Stomach (tissue), 4 donors: ENCODE results near the gene SUN5.

ENCODE experiments used
- POLR2A ChIP-seq, 4 donors: fragments of 450-650 bp; IDR thresholded peaks; one replicate each; pipeline ENCODE4 v1.6.1; 2016; ENCODE audit warnings: antibody characterized with exemption in 4 of 4, control low read depth in 2 of 4, mild to moderate bottlenecking in 1 of 4, moderate library complexity in 1 of 4
- TF ChIP-seq, protein P1 (sequence below), 7 experiments: fragments of 450-650 bp in 4 of 7; fragments of 200-600 bp in 3 of 7; sonication (generic) in 3 of 7; IDR thresholded peaks; one replicate each; pipeline ENCODE4 v1.5.1; 2016 to 2019; ENCODE audit warnings: antibody characterized with exemption in 7 of 7, control low read depth in 2 of 7, mild to moderate bottlenecking in 1 of 7

DNA sequence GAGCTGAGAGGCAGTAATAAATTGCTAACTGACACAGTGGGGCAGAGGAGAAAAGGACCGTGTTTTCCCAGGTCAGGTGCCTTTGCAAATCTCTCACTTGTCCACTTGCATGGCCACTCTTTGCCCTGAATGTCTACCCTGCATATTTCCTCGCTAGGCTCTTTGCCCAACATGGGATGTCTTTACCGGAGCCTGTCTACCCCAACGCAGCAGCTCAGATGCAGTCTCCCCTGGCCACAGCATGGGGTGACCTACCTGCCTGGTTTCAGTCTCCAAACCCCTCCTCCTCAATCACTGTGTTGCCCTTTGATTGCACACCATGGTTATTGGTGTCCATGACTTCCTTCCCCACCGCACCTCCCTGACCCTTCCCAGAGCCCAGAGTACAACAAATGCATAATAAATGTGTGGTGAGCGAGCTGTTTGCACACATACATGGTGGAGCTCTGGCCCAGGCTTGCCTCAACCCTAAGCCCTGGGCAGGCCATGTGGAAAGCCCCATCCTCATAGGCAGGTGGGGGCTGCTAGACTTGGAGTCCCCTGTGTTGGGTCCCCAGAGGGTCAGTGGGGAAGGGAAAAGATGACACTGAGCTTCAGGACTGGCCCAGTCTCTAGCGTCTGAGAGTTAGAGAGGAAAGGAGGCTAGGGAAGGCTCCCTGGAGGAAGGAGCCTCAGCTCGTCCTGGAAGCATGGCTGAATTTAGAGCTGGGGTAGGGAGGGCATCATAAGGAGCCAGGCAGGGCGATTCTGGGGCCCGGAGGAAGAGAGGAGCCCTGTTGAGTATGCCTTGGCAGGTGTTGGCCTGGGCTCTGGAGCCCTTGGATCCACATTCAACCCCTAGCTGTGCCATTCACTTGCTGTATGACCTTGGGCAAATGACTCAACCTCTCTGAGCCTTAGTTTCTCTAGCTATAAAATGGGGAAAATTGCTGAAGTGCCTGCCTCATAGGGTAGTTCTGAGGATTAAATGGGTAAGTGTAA lies 22.8 kb upstream of the SUN5 start:
- TF ChIP-seq, protein P1, sequence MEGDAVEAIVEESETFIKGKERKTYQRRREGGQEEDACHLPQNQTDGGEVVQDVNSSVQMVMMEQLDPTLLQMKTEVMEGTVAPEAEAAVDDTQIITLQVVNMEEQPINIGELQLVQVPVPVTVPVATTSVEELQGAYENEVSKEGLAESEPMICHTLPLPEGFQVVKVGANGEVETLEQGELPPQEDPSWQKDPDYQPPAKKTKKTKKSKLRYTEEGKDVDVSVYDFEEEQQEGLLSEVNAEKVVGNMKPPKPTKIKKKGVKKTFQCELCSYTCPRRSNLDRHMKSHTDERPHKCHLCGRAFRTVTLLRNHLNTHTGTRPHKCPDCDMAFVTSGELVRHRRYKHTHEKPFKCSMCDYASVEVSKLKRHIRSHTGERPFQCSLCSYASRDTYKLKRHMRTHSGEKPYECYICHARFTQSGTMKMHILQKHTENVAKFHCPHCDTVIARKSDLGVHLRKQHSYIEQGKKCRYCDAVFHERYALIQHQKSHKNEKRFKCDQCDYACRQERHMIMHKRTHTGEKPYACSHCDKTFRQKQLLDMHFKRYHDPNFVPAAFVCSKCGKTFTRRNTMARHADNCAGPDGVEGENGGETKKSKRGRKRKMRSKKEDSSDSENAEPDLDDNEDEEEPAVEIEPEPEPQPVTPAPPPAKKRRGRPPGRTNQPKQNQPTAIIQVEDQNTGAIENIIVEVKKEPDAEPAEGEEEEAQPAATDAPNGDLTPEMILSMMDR (IDR thresholded peaks at IDR 0.05) = no peak
- no peak for TF ChIP-seq POLR2A (IDR thresholded peaks at IDR 0.05)
